Spleen (tissue), 11 donors: ENCODE data around the gene FTO. TPM values are rescaled to one million over a fixed set of nuclear protein-coding genes. Genes with fewer than 3 reads are reported as not detected.

Experiments used
- DNase-seq: peaks from one replicate; pipeline ENCODE4 v3.0.0-alpha.2; 2020
- H3K27ac ChIP-seq, 8 donors: fragments of 200-600 bp; sonication (generic) in 7 of 8; 1 replicate in 4 of 8; 2 replicates in 4 of 8; pipeline versions ENCODE4 v1.5.0 to v1.8.0; 2016 to 2021; ENCODE audit warnings: inconsistent platforms in 4 of 8, mild to moderate bottlenecking in 4 of 8, moderate library complexity in 1 of 8
- H3K27me3 ChIP-seq, 7 donors: fragments of 200-600 bp; sonication (generic) in 6 of 7; replicated peaks in 1 of 7; 1 replicate in 4 of 7; 2 replicates in 3 of 7; pipeline versions ENCODE4 v1.5.0 to v1.8.0; 2016 to 2021; ENCODE audit warnings: inconsistent platforms in 3 of 7, mild to moderate bottlenecking in 1 of 7
- H3K36me3 ChIP-seq, 6 donors: fragments of 200-600 bp; sonication (generic) in 5 of 6; 1 replicate in 4 of 6; 2 replicates in 2 of 6; pipeline versions ENCODE4 v1.5.0 to v1.8.0; 2016 to 2021; ENCODE audit warnings: inconsistent platforms in 2 of 6
- H3K4me1 ChIP-seq, 6 donors: fragments of 200-600 bp; sonication (generic) in 5 of 6; 1 replicate in 3 of 6; 2 replicates in 3 of 6; pipeline versions ENCODE4 v1.5.0 to v1.8.0; 2016 to 2021; ENCODE audit warnings: inconsistent platforms in 3 of 6
- H3K4me3 ChIP-seq, 8 donors: fragments of 200-600 bp; sonication (generic) in 7 of 8; 1 replicate in 4 of 8; 2 replicates in 4 of 8; pipeline versions ENCODE4 v1.5.0 to v1.8.0; 2016 to 2021; ENCODE audit warnings: inconsistent platforms in 4 of 8, mild to moderate bottlenecking in 4 of 8, moderate library complexity in 2 of 8
- H3K9me3 ChIP-seq, 8 donors: fragments of 200-600 bp; sonication (generic) in 7 of 8; 1 replicate in 4 of 8; 2 replicates in 4 of 8; pipeline versions ENCODE4 v1.5.0 to v1.8.0; 2016 to 2021; ENCODE audit warnings: inconsistent platforms in 4 of 8
- POLR2A ChIP-seq, 3 donors: fragments of 450-650 bp; IDR thresholded peaks; one replicate each; pipeline ENCODE4 v1.5.1; 2017; ENCODE audit warnings: antibody characterized with exemption in 3 of 3, mild to moderate bottlenecking in 1 of 3
- POLR2AphosphoS5 ChIP-seq, 3 donors: sonication (generic); formaldehyde crosslinking; IDR thresholded peaks; one replicate each; pipeline ENCODE4 v1.5.1; 2017; ENCODE audit warnings: antibody characterized with exemption in 3 of 3
- WGBS, 5 donors: extraction: QIAGEN DNeasy Blood & Tissue Kit in 3 of 5; methylation state at CpG; one replicate each; pipeline versions ENCODE4 v1.1.5 to v1.1.7; 2013 to 2018; 5-methylcytosine and 5-hydroxymethylcytosine counted together
- intact Hi-C: fragments of 100-400 bp; cut with DNase I; formaldehyde crosslinking; loops from one replicate; pipeline ENCODE4 v1.15.0; 2023; ENCODE audit warnings: low total_unique reads
- polyA plus RNA-seq, 3 donors: library from polyadenylated mRNA; stranded (reverse); fragments of 200-250 nt; gene quantifications; one replicate each; pipeline ENCODE4 v1.2.1, GENCODE V29; 2013
- total RNA-seq, 7 donors: library from RNA; depleted of rRNA in 3 of 7; stranded (reverse); fragments of >200 nt in 3 of 7; fragmentation: NEBNext Ultra II Directional in 4 of 7; extraction: Animal tissue kit (Norgen Biotek cat#: 25700) in 4 of 7; gene quantifications; one replicate each; pipeline versions ENCODE4 v1.1.0 to v1.2.1, GENCODE V29; 2016 to 2021
- TF ChIP-seq, protein P1 (sequence below), 11 experiments: fragments of 200-600 bp in 7 of 11; fragments of 450-650 bp in 4 of 11; sonication (generic) in 4 of 11; IDR thresholded peaks in 8 of 11; conservative IDR thresholded peaks in 3 of 11; 1 replicate in 7 of 11; 2 replicates in 4 of 11; pipeline versions ENCODE4 v1.4.0 to v1.8.0; 2016 to 2021; ENCODE audit warnings: antibody characterized with exemption in 11 of 11, inconsistent platforms in 4 of 11, mild to moderate bottlenecking in 1 of 11
- donor health status: healthy with polysubstance abuse.
- donor health status: DM: no; HTN: no; CAD: no; lungs with moderate emphysema.
- donor health status: DM: no; HTN: no; CAD: no.
- donor health status: Bipolar disorder and iron deficiency.
- donor health status: healthy.
- donor health status: DM: no; HTN: no; CAD: no.
- donor health status: DM: yes; HTN: yes; CAD: no.

FTO gene
- total and polyA plus RNA-seq, 10 donors = 6.8 to 89.8 (median 68.4) TPM

DNA sequence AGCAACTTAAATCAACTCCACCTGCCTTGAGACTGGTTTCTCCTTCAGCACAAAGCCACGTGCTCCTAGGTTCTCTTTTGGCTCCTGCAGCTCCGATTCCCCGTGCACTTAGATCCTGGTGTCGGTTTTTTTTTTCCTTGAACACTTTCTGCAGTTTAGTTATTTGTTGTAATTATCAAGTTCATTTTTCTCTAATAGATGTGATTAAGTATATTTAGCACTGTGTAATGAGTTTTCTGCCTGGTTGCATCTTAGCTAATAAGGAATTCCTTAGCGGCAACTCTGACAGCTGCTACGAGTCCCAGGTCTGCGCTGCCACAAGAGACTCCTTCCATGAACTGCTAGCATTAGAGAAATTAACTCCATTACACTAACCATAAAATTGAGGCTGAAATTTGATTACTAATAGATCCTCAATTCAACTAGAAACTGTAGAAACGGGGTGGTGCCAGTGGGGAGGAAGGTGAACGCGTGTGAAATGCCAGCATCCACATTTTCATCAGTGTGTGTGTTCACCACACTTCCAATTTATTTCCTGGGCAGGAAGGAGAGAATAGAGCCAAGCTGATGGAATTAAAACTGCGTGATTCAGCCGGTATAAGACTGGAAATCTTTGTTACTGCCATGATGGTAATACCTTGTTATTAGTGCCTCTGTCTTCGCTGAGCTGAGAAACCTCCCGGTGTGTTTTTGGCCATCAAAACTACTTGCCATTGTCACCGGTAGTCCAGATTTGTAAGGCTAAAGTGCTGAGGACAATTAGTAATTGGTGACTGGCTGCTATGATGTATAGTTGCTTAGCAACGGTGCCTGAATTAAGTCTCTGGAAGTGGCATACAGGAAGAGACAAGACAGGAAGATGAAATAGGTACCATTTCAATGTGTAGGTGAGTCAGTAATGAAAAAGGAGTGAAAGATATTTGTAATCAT lies 350.2 kb downstream of the FTO start:
- H3K4me1 ChIP-seq = no peaks in the 10 kb centered on the region
- intact Hi-C loops = no loop called here
- no peak for DNase-seq
- H3K27ac ChIP-seq = no peak overlapping the region
- no peaks in the 10 kb centered on the region for H3K27me3 ChIP-seq
- no peak for TF ChIP-seq POLR2A (IDR thresholded peaks at IDR 0.05)
- no peak for TF ChIP-seq POLR2AphosphoS5 (IDR thresholded peaks at IDR 0.05)
- H3K4me3 ChIP-seq = no peak overlapping the region
- H3K36me3 ChIP-seq = peaks cover 0 to 6% (median 0%) of the 10 kb centered on the region in 6 donors
- WGBS, 5 donors = 91 to 95% (median 93%) methylated on average over 16 of the region's 16 CpGs
- no peaks in the 10 kb centered on the region for H3K9me3 ChIP-seq

DNA sequence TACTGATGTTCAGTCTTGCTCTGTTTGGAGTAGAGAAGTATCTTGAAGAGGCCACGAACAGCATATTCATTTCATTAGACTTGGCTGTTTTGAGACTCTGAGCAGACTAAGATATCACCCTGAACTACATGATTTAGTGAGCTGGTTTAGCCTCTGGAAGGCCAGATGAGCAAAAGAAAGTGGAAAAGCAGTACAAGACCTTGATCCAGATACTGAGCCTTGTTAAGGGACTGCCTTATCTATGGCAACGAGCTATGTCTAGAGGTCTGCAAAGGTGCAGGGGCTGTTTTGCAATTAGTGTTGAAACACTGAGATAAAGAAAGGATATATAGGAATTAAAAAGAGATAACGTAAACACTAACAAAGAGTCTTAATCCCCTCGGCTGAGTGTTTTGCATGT lies 351.2 kb downstream of the FTO start:
- H3K4me3 ChIP-seq = no peak overlapping the region
- H3K27ac ChIP-seq = no peak overlapping the region
- H3K36me3 ChIP-seq = peaks cover 0 to 6% (median 0%) of the 10 kb centered on the region in 6 donors
- no peaks in the 10 kb centered on the region for H3K4me1 ChIP-seq
- no peak for DNase-seq
- TF ChIP-seq POLR2AphosphoS5 (IDR thresholded peaks at IDR 0.05) (no peak), POLR2A (IDR thresholded peaks at IDR 0.05) (no peak)
- TF ChIP-seq, protein P1, sequence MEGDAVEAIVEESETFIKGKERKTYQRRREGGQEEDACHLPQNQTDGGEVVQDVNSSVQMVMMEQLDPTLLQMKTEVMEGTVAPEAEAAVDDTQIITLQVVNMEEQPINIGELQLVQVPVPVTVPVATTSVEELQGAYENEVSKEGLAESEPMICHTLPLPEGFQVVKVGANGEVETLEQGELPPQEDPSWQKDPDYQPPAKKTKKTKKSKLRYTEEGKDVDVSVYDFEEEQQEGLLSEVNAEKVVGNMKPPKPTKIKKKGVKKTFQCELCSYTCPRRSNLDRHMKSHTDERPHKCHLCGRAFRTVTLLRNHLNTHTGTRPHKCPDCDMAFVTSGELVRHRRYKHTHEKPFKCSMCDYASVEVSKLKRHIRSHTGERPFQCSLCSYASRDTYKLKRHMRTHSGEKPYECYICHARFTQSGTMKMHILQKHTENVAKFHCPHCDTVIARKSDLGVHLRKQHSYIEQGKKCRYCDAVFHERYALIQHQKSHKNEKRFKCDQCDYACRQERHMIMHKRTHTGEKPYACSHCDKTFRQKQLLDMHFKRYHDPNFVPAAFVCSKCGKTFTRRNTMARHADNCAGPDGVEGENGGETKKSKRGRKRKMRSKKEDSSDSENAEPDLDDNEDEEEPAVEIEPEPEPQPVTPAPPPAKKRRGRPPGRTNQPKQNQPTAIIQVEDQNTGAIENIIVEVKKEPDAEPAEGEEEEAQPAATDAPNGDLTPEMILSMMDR (IDR thresholded peaks at IDR 0.05 in 8 of 11, conservative IDR thresholded peaks at IDR 0.05 in 3 of 11) = no peak
- no peaks in the 10 kb centered on the region for H3K9me3 ChIP-seq
- H3K27me3 ChIP-seq = no peaks in the 10 kb centered on the region
- intact Hi-C loops = no loop called here
- 75 to 93% (median 84%) methylated on average over 4 of the region's 4 CpGs for WGBS, 5 donors

DNA sequence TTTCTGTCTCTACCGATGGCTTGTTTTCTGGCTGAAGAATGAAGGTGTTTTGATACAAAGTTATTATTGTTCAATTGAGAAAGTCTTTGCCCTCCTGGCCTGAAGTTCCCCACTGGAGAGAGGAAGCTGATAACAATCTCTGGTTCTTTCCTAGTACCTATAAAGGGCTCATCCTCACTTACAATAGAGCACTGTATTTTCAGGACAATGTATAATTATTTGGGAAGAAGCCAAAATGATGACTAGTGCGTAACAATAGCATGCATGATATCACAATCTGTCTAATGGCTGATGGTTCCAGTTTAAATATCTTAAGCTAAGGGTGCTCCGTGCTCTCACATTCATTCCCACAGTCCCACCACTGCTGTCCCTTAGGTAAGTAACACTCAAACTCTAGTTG lies 351.9 kb downstream of the FTO start:
- H3K27me3 ChIP-seq = no peaks in the 10 kb centered on the region
- H3K9me3 ChIP-seq = no peaks in the 10 kb centered on the region
- intact Hi-C loops = no loop called here
- DNase-seq = no peak
- no peaks in the 10 kb centered on the region for H3K4me1 ChIP-seq
- H3K27ac ChIP-seq = no peak overlapping the region
- WGBS, 5 donors = 87 to 94% (median 91%) methylated on average over 3 of the region's 3 CpGs
- peaks cover 0 to 6% (median 0%) of the 10 kb centered on the region in 6 donors for H3K36me3 ChIP-seq
- TF ChIP-seq POLR2AphosphoS5 (IDR thresholded peaks at IDR 0.05) (no peak), POLR2A (IDR thresholded peaks at IDR 0.05) (no peak)
- TF ChIP-seq, protein P1 (IDR thresholded peaks at IDR 0.05 in 8 of 11, conservative IDR thresholded peaks at IDR 0.05 in 3 of 11) = no peak
- no peak overlapping the region for H3K4me3 ChIP-seq

DNA sequence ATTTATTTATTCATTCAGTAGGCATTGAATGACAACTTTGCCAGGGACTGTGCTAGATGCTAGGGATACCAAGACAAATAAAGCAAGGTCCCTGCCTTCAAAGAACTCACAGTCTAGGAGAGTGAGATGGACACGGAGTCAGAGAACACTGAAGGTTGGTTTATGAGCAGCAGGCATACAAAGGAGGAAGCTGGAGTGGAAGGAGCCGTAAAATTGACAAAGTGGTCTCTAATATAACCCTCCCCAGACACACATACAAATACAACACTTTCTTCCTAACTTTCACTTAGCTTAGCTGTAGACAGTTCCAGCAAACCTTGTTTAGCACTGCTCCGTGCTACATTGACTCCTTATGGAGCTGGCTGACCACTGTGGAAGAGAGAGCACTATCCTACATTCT lies 353.0 kb downstream of the FTO start:
- Histone ChIP-seq H3K9me3 (no peaks in the 10 kb centered on the region), H3K27me3 (no peaks in the 10 kb centered on the region), H3K4me3 (no peak overlapping the region), H3K27ac (no peak overlapping the region), H3K4me1 (no peaks in the 10 kb centered on the region), H3K36me3 (peaks cover 0 to 6% (median 0%) of the 10 kb centered on the region in 6 donors)
- TF ChIP-seq, protein P1 (IDR thresholded peaks at IDR 0.05 in 8 of 11, conservative IDR thresholded peaks at IDR 0.05 in 3 of 11) = no peak
- TF ChIP-seq POLR2A (IDR thresholded peaks at IDR 0.05) (no peak), POLR2AphosphoS5 (IDR thresholded peaks at IDR 0.05) (no peak)
- no peak for DNase-seq
- intact Hi-C loops = no loop called here
- WGBS, 5 donors = 74 to 96% (median 89%) methylated on average over 3 of the region's 3 CpGs
